HEK293T (cell line): Measurements from ENCODE around the gene HYAL2.

ENCODE experiments used
- CTCF ChIA-PET: fragments of 350-600 bp; formaldehyde crosslinking; extraction: SDS; loops from one replicate; lab custom pipeline; 2021; ENCODE audit warnings: antibody characterized with exemption, inconsistent platforms; lab: Yijun Ruan, JAX
- POLR2A ChIA-PET: fragments of 350-600 bp; formaldehyde crosslinking; extraction: SDS; loops from one replicate; lab custom pipeline; 2020; ENCODE audit warnings: antibody characterized with exemption, inconsistent platforms; lab: Yijun Ruan, JAX
- DNase-seq: peaks from one replicate; pipeline ENCODE4 v3.0.0; 2012; ENCODE audit warnings: mixed read lengths; ENCODE audit errors: extremely low spot score
- ARNT ChIP-seq: fragments of 450-650 bp; IDR thresholded peaks from 2 replicates; pipeline ENCODE4 v1.6.1; 2017; ENCODE audit warnings: mild to moderate bottlenecking
- BHLHE40 ChIP-seq: fragments of 450-650 bp; IDR thresholded peaks from 2 replicates; pipeline ENCODE4 v1.6.1; 2016; ENCODE audit warnings: mild to moderate bottlenecking, moderate library complexity, borderline replicate concordance
- CTBP1 ChIP-seq: fragments of 450-650 bp; IDR thresholded peaks from 2 replicates; pipeline ENCODE4 v1.6.1; 2016; ENCODE audit warnings: borderline replicate concordance
- ELF4 ChIP-seq: fragments of 450-650 bp; IDR thresholded peaks from 2 replicates; pipeline ENCODE4 v1.6.1; 2017; ENCODE audit warnings: antibody characterized with exemption
- FOXA1 ChIP-seq: fragments of 450-650 bp; IDR thresholded peaks from 2 replicates; pipeline ENCODE4 v1.6.1; 2016; ENCODE audit warnings: mild to moderate bottlenecking
- FOXK2 ChIP-seq: fragments of 450-650 bp; IDR thresholded peaks from 2 replicates; pipeline ENCODE4 v1.6.1; 2016; ENCODE audit warnings: mild to moderate bottlenecking
- FOXM1 ChIP-seq: fragments of 450-650 bp; IDR thresholded peaks from 2 replicates; pipeline ENCODE4 v1.6.1; 2017; ENCODE audit warnings: mild to moderate bottlenecking, borderline replicate concordance
- HDGF ChIP-seq: fragments of 450-650 bp; IDR thresholded peaks from 2 replicates; pipeline ENCODE4 v1.6.1; 2017; ENCODE audit warnings: antibody characterized with exemption, borderline replicate concordance
- L3MBTL2 ChIP-seq: fragments of 450-650 bp; conservative IDR thresholded peaks from 2 replicates; pipeline ENCODE4 v1.6.1; 2016; ENCODE audit warnings: mild to moderate bottlenecking
- LEF1 ChIP-seq: fragments of 450-650 bp; IDR thresholded peaks from 2 replicates; pipeline ENCODE4 v1.6.1; 2017; ENCODE audit warnings: mild to moderate bottlenecking, borderline replicate concordance
- NFRKB ChIP-seq: fragments of 450-650 bp; IDR thresholded peaks from 2 replicates; pipeline ENCODE4 v1.6.1; 2016; ENCODE audit warnings: mild to moderate bottlenecking, moderate library complexity
- SP1 ChIP-seq: fragments of 450-650 bp; IDR thresholded peaks from 2 replicates; pipeline ENCODE4 v1.6.1; 2017
- SUZ12 ChIP-seq: fragments of 450-650 bp; IDR thresholded peaks from 2 replicates; pipeline ENCODE4 v1.6.1; 2016; ENCODE audit warnings: mild to moderate bottlenecking
- TARDBP ChIP-seq: fragments of 450-650 bp; IDR thresholded peaks from 2 replicates; pipeline ENCODE4 v1.6.1; 2016
- ZNF384 ChIP-seq: fragments of 450-650 bp; IDR thresholded peaks from 2 replicates; pipeline ENCODE4 v1.6.1; 2016
- TF ChIP-seq, protein P1 (sequence below): fragments of 450-650 bp; IDR thresholded peaks from 2 replicates; pipeline ENCODE4 v1.6.1; 2016

Gene HYAL2

DNA sequence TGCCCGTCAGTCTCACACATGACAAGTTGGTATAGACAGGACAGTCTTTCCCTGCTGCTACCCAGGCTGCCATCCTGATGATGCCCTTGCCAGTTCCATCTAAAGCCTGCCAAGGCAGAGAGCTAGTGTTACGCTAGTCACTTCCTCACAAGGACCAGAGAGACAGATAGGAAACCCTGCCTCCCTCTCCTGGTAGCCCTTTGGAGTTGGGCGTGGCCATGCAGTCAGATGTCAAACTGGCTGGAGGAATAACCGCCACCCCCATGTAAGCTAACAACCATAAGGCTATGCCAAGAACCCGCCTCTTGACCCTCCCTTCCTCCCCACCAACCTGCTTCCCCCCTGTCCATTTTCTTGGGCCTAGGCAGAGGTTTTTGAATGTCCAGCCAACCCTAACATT is 34.0 kb upstream of the HYAL2 start:
- no peak for DNase-seq
- CTCF ChIA-PET: interaction anchor here (1.3 kb wide), 1 partner anchor 186 kb away, joined by 3 read pairs; no protein-coding TSS in a partner anchor
- TF ChIP-seq FOXM1: no peak
- no peak for TF ChIP-seq ARNT
- no peak for TF ChIP-seq NFRKB
- TF ChIP-seq SP1: no peak
- TF ChIP-seq TARDBP: no peak
- no peak for TF ChIP-seq L3MBTL2
- TF ChIP-seq, protein P1, sequence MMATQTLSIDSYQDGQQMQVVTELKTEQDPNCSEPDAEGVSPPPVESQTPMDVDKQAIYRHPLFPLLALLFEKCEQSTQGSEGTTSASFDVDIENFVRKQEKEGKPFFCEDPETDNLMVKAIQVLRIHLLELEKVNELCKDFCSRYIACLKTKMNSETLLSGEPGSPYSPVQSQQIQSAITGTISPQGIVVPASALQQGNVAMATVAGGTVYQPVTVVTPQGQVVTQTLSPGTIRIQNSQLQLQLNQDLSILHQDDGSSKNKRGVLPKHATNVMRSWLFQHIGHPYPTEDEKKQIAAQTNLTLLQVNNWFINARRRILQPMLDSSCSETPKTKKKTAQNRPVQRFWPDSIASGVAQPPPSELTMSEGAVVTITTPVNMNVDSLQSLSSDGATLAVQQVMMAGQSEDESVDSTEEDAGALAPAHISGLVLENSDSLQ: no peak
- no peak for TF ChIP-seq LEF1
- TF ChIP-seq FOXA1: no peak
- TF ChIP-seq HDGF: no peak
- TF ChIP-seq ELF4: no peak
- no peak for TF ChIP-seq FOXK2
- no peak for TF ChIP-seq ZNF384
- TF ChIP-seq SUZ12: no peak
- TF ChIP-seq BHLHE40: no peak
- TF ChIP-seq CTBP1: no peak
- POLR2A ChIA-PET: interaction anchor here (1.3 to 2.3 kb wide), 2 partner anchors 20 to 28 kb away, joined by 3 to 19 read pairs; partner anchors contain the start of gene TUSC2

DNA sequence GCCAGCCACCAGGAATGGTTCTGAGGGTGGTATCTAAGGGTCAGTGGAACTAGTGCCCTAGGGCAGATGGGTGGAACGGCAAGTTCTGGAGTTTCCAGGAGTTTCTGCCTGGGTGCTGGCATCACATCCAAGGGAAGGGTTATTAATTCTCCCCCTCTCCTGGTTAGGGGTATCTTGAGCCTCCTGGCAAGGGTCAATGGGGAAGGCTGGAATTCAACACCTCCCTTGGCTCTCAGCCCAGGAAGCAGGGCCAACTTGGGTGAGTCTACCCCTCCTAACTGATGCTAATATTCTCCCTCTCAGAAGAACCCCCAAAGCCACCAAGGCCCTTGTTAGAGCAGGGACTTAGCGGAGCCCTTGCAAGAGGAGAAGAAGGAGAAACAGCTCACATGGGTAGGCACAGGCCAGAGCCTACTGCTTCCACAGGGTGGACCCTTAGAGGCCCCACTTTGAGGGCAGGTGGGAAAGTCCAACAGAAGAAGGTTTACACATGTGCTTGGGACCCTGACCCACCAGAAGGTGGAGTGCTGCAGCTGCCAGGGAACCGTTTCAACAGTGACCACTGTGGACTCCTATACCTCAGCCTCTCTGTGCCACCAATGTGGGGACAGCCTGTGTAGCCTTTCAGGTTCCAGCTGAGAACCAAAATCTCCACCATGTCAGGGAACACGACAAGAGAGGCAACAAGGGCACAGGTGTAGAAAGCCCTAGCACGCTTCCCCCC is 33.4 kb upstream of the HYAL2 start:
- ChIA-PET POLR2A (interaction anchor here (2.3 kb wide), 1 partner anchor 19 kb away, joined by 19 read pairs; no protein-coding TSS in a partner anchor), CTCF (interaction anchor here (1.3 kb wide), 1 partner anchor 186 kb away, joined by 3 read pairs; no protein-coding TSS in a partner anchor)
- no peak for DNase-seq
- TF ChIP-seq SP1 (no peak), FOXK2 (no peak), SUZ12 (no peak), BHLHE40 (no peak), NFRKB (no peak), ZNF384 (no peak), FOXM1 (no peak), ARNT (no peak), CTBP1 (no peak), FOXA1 (no peak), HDGF (no peak), L3MBTL2 (no peak), ELF4 (no peak), LEF1 (no peak), TARDBP (no peak)
- TF ChIP-seq, protein P1: no peak

DNA sequence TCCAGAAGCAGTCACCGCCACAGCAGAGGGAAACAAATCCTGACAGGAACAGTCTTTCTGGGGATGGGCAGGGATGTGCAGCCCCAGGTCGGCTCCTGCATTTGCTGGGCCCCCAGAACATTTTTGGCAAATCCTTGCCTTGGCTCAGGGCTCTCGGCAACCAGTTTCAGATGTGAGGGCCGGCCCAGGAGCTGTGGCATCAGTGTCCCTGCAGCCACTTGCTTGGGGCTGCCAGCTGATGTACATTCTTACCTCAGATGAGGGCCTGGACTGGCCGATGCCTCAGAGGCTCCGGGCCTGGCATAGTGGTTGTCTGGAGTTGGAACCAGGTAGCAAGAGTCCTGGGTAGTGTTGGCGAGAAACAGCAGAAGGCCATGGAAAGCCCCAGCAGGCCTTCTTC is 32.3 kb upstream of the HYAL2 start:
- DNase-seq: no peak
- TF ChIP-seq LEF1 (no peak), FOXM1 (no peak), ELF4 (no peak), SUZ12 (no peak), ZNF384 (no peak)
- CTCF ChIA-PET: interaction anchor here (1.0 kb wide), 1 partner anchor 17 kb away, joined by 3 read pairs; no protein-coding TSS in a partner anchor
- POLR2A ChIA-PET: interaction anchor here (8.2 kb wide), 1 partner anchor 17 kb away, joined by 119 read pairs; no protein-coding TSS in a partner anchor

DNA sequence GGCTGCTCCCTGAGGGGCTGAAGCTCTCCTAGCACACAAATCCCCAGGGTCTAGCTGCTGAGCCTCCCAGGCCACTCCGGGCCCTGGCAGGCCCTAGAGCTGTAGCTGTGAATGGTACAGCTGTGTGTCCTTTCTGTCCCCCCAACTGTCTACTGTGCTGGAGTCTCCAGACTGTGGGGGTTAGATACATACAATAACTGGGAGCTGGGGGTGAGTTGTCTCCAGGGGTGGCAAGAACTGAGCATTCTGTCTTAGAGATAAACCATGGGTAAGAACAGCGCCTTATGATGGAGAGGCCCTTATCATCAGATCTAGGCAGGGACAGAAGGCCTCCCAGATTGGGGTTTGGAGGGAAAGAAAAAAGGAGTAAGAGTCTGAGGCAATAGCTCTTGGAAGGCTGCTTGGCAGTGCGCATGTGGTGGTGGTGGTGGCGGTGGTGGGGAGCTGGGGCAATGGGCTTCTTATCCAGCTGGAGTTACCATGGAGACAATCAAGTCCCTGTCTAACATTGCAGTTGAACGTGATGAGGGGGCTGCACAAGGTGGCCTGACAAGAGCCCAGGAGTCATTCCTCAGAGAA is 31.7 kb upstream of the HYAL2 start:
- TF ChIP-seq ZNF384 (no peak), FOXA1 (no peak), L3MBTL2 (no peak), CTBP1 (no peak), TARDBP (no peak), ARNT (no peak), SP1 (no peak), SUZ12 (no peak), ELF4 (no peak), HDGF (no peak), NFRKB (no peak), BHLHE40 (no peak)
- TF ChIP-seq, protein P1: no peak
- POLR2A ChIA-PET: interaction anchor here (1.0 to 8.2 kb wide), 5 partner anchors 11 to 26 kb away, joined by 3 to 119 read pairs (median 5); partner anchors contain the start of gene TUSC2
- CTCF ChIA-PET: interaction anchor here (0.6 to 1.0 kb wide), 3 partner anchors 9 to 22 kb away, joined by 3 read pairs; no protein-coding TSS in a partner anchor
- DNase-seq: no peak

DNA sequence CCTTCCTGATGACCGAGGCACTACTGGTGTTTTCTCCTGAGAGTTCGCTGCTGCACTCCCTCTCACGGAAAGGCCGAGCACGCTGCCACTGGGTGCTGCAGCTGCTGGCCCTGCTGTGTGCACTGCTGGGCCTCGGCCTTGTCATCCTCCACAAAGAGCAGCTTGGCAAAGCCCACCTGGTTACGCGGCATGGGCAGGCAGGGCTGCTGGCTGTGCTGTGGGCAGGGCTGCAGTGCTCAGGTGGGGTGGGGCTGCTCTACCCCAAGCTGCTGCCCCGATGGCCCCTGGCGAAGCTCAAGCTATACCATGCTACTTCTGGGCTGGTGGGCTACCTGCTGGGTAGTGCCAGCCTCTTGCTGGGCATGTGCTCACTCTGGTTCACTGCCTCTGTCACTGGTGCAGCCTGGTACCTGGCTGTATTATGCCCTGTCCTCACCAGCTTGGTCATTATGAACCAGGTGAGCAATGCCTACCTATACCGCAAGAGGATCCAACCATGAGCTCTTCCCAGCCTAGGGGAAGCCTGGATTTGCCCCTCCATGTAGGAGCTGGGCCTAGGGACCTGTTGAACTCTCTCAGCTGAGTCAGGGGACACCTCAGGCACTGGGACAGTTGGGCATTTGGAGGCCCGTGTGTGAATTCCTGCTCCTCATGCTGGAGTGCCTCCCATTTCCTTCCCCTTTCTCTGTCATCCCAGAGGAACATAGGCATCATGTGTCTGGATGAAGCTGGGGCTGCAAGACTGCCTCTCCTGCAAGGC is 30.9 kb upstream of the HYAL2 start:
- TF ChIP-seq BHLHE40 (no peak), L3MBTL2 (no peak), ZNF384 (no peak), SP1 (no peak), FOXA1 (no peak), LEF1 (no peak), SUZ12 (no peak), FOXM1 (no peak), TARDBP (no peak), ARNT (no peak)
- no peak for DNase-seq
- CTCF ChIA-PET: interaction anchor here (0.6 to 1.1 kb wide), 3 partner anchors 9 to 23 kb away, joined by 3 read pairs; no protein-coding TSS in a partner anchor
- POLR2A ChIA-PET: interaction anchor here (1.0 to 8.2 kb wide), 6 partner anchors 12 to 215 kb away, joined by 3 to 119 read pairs (median 4); partner anchors contain the start of genes HEMK1 and TUSC2
